Skeletal muscle satellite cell (primary cell): ENCODE data around the gene CENPT.
"Not testable (repeated sequence)": the region's sequence is repeated elsewhere in the genome, so short reads cannot be mapped to it uniquely, and the experiment has no call there.

Experiments used
- H3K27me3 ChIP-seq: 2 replicates; pipeline ENCODE4 v1.7.0; 2013; ENCODE audit warnings: low read length; ENCODE audit not compliant: control insufficient read depth, insufficient read depth
- H3K36me3 ChIP-seq: 2 replicates; pipeline ENCODE4 v1.7.0; 2013; ENCODE audit warnings: mild to moderate bottlenecking, control low read depth, low read length; ENCODE audit not compliant: insufficient read depth
- H3K4me1 ChIP-seq: 2 replicates; pipeline ENCODE4 v1.7.0; 2013; ENCODE audit warnings: low read length; ENCODE audit not compliant: control insufficient read depth, insufficient read depth
- H3K4me2 ChIP-seq: 2 replicates; pipeline ENCODE4 v1.7.0; 2013; ENCODE audit warnings: mild to moderate bottlenecking, low read length
- H3K4me3 ChIP-seq: 2 replicates; pipeline ENCODE4 v1.7.0; 2013; ENCODE audit warnings: low read length
- H3K9ac ChIP-seq: 2 replicates; pipeline ENCODE4 v1.7.0; 2013; ENCODE audit warnings: mild to moderate bottlenecking, low read depth, low read length, moderate library complexity
- H3K9me3 ChIP-seq: replicated peaks from 2 replicates; pipeline ENCODE4 v1.7.0; 2013; ENCODE audit warnings: mild to moderate bottlenecking, control low read depth, low read length

CENPT gene

DNA sequence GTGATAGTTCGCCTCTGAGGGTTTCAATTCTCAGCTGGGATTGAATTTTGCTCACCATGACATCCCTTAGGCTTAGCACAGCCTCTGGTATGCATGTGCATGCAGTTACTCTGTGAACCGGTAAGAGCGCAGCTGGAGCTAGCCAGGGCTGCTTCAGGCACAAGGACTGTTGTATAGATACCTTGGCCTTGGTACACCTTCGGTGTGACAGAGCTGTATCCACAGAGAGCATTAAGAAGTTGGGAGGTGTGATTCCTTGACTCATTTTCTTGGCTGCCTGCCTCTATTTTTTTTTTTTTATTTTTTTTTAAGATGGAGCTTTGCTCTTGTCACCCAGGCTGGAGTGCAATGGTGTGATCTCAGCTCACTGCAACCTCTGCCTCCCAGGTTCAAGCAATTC, 3.0 kb downstream of the CENPT start:
- Histone ChIP-seq H3K4me3 (peak overlapping the region; percentile 91), H3K4me1 (peaks cover 49% of the 10 kb centered on the region), H3K27me3 (no peaks in the 10 kb centered on the region), H3K36me3 (peaks cover 4% of the 10 kb centered on the region), H3K9ac (peak overlapping the region; percentile 91), H3K9me3 (no peaks in the 10 kb centered on the region), H3K4me2 (peak overlapping the region; percentile 93)

DNA sequence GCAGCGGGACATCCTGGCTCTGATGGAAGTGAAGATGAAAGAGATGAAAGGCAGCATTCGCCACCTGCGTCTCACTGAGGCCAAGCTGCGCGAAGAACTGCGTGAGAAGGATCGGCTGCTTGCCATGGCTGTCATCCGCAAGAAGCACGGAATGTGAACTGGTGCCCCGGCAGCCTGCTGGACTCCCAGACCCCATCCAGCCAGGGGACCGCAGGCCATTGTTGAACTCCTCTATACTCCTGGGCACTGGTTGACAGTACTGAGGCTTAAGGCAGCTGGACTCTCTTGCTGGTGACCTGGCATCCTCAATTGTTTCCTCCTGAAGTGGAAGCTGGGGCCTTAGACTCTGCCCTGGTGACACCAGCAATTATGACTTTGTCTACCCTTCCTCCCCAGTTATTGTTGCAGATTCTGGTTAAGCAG, 4.1 kb downstream of the CENPT start:
- Histone ChIP-seq H3K4me2 (peak overlapping the region; percentile 93), H3K36me3 (no peaks in the 10 kb centered on the region), H3K27me3 (no peaks in the 10 kb centered on the region), H3K9me3 (no peaks in the 10 kb centered on the region), H3K4me1 (peaks cover 49% of the 10 kb centered on the region), H3K9ac (peak overlapping the region; percentile 91), H3K4me3 (peak overlapping the region; percentile 91)

DNA sequence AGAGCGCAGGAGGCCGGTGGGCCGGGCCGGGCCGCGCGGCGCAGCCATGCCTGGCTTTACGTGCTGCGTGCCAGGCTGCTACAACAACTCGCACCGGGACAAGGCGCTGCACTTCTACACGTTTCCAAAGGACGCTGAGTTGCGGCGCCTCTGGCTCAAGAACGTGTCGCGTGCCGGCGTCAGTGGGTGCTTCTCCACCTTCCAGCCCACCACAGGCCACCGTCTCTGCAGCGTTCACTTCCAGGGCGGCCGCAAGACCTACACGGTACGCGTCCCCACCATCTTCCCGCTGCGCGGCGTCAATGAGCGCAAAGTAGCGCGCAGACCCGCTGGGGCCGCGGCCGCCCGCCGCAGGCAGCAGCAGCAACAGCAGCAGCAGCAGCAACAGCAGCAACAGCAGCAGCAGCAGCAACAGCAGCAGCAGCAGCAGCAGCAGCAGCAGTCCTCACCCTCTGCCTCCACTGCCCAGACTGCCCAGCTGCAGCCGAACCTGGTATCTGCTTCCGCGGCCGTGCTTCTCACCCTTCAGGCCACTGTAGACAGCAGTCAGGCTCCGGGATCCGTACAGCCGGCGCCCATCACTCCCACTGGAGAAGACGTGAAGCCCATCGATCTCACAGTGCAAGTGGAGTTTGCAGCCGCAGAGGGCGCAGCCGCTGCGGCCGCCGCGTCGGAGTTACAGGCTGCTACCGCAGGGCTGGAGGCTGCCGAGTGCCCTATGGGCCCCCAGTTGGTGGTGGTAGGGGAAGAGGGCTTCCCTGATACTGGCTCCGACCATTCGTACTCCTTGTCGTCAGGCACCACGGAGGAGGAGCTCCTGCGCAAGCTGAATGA, 4.8 kb downstream of the CENPT start:
- Histone ChIP-seq H3K36me3 (no peaks in the 10 kb centered on the region), H3K9ac (peak overlapping the region; percentile 91), H3K4me3 (peak overlapping the region; percentile 91), H3K27me3 (no peaks in the 10 kb centered on the region), H3K4me2 (peak overlapping the region; percentile 93), H3K4me1 (peaks cover 42% of the 10 kb centered on the region), H3K9me3 (no peaks in the 10 kb centered on the region)

DNA sequence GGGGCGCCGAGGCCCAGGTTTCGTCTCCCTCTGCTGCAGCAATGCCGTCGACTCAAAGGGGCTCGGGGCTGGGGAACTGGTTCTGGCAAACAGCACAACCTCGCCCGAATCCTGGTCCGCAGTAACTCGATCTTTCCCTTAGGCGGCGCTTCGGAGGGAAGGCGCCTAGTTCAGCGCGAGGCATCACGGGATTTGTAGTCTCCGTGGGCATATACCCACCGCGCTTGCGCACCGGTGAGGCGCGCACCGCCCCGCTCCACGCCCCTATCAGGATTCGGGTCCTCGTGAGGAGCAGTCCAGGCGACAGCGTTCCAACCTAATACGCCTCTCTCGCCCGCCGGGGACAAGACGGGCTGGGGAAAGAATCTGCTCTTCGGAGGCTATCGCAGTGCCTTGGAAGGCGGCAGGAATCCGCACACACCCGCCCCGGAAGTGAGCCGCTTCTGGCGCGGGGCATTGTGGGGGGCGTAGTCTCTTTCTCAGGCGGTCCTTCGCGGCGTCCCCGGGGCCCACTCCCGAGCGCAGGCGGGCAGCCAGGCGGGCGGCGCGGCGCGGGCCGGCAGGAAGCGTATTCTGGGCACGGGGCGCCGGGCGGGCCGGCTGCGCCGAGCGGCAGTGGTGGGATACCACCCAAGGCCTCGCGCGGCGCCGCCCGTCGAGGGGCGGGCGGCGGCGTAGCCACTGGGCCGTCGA, 5.5 kb downstream of the CENPT start, which contains the start of gene THAP11:
Gene THAP11, plus strand, starts transcription at position 505 of the 693 bp plus-strand sequence. CDS start 235 bp downstream, outside the sequence.
- peak within 1 kb of the TSS; percentile 93 for H3K4me2 ChIP-seq
- no peaks in the 10 kb centered on the region for H3K27me3 ChIP-seq
- H3K4me3 ChIP-seq, result peak within 1 kb of the TSS; percentile 91
- H3K4me1 ChIP-seq, result peaks cover 42% of the 10 kb centered on the region
- H3K9me3 ChIP-seq, result no peaks in the 10 kb centered on the region
- H3K9ac ChIP-seq, result peak within 1 kb of the TSS; percentile 91
- no peaks in the 10 kb centered on the region for H3K36me3 ChIP-seq

DNA sequence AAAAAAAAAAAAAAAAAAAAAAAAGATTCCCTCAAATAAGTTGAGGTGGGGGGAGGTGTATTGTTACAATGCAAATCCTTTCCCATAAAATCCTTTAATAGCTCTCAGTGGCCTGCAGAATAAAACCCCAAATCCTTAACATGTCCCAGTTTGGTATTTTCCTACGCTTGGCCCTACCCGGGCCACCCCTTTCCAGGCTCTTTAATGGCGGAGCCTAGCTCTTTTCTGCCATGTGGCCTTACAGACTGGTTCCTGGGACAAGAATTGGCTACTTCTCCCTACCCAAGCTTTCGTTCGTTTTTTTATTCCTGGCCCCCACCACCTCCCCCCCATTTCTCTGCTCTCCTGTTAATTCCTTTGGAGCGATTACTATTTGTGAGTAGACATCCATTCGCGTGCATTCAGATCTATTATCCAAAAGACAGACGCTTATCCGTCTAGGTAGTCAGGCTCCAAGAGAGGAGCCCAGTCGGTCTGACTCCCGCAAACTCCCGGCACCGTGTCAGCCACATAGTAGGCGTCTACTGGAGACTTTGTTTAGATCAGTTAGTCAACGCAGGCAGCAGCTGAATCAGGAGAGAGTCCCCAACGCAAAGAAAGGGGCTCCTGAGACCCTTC, 6.2 kb downstream of the CENPT start:
- Histone ChIP-seq H3K4me1 (peaks cover 42% of the 10 kb centered on the region), H3K4me2 (peak overlapping the region; percentile 93), H3K9ac (peak overlapping the region; percentile 91), H3K36me3 (no peaks in the 10 kb centered on the region), H3K4me3 (peak overlapping the region; percentile 91), H3K27me3 (no peaks in the 10 kb centered on the region), H3K9me3 (no peaks in the 10 kb centered on the region)

DNA sequence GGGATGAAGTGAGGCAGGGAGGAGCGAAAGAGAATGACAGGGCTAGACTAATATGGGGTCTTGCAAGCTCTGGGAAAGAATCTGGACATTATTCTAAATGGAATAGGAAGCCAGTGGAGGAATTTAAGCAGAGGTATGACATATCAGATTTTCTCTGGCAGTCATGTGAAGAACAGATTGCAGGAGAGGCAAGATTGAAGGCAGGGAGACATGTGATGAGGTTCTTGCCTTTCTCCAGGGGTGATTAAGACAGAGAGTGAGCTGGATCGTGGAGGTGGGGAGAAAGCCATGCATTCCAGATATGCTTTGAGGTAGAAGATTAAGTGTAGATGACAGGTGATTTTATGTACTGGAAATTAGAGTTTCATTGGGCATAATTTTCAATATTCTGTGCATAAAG, 9.7 kb downstream of the CENPT start:
- H3K27me3 ChIP-seq, result no peaks in the 10 kb centered on the region
- peaks cover 10% of the 10 kb centered on the region for H3K4me1 ChIP-seq
- no peaks in the 10 kb centered on the region for H3K36me3 ChIP-seq
- no peaks in the 10 kb centered on the region for H3K9me3 ChIP-seq
- no peak overlapping the region for H3K4me2 ChIP-seq
- no peak overlapping the region for H3K4me3 ChIP-seq
- no peak overlapping the region for H3K9ac ChIP-seq

DNA sequence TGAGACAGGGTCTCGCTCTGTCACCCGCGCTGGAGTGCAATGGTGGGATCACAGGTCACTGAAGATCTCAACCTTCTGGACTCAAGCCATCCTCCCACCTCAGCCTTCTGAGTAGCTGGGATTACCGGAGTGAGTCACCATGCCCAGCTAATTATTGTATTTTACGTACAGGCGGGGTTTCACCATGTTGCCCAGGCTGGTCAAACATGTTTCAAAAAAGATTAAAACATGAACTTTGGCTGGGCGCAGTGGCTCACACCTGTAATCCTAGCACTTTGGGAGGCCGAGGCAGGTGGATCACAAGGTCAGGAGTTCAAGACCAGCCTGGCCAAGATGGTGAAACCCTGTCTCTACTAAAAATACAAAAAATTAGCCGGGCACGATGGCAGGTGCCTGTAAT, 10.3 kb downstream of the CENPT start:
- not testable (repeated sequence) for H3K4me2 ChIP-seq, H3K9me3 ChIP-seq, H3K4me3 ChIP-seq, H3K9ac ChIP-seq, H3K36me3 ChIP-seq, H3K27me3 ChIP-seq
- H3K4me1 ChIP-seq, result peaks cover 12% of the 10 kb centered on the region

DNA sequence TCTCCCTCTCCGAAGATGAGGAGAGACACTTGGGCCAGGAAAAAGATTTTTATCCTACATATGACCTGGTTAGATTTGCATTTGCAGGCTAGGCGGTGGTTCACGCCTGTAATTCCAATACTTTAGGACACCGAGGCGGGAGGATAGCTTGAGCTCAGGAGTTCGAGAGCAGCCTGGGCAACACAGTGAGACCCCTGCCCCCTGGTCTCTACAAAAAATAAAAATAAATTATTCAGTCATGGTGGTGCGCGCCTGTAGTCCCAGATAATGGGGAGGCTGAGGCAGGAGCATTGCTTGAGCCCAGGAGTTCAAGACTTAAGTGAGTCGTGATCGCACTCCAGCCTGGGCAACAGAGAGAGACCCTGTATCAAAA, 13.3 kb downstream of the CENPT start:
- Histone ChIP-seq H3K4me2 (peak overlapping the region; percentile 84), H3K4me1 (peaks cover 7% of the 10 kb centered on the region), H3K9me3 (no peaks in the 10 kb centered on the region), H3K9ac (peak overlapping the region; percentile 94), H3K4me3 (peak overlapping the region; percentile 74), H3K27me3 (no peaks in the 10 kb centered on the region), H3K36me3 (peaks cover 29% of the 10 kb centered on the region)

DNA sequence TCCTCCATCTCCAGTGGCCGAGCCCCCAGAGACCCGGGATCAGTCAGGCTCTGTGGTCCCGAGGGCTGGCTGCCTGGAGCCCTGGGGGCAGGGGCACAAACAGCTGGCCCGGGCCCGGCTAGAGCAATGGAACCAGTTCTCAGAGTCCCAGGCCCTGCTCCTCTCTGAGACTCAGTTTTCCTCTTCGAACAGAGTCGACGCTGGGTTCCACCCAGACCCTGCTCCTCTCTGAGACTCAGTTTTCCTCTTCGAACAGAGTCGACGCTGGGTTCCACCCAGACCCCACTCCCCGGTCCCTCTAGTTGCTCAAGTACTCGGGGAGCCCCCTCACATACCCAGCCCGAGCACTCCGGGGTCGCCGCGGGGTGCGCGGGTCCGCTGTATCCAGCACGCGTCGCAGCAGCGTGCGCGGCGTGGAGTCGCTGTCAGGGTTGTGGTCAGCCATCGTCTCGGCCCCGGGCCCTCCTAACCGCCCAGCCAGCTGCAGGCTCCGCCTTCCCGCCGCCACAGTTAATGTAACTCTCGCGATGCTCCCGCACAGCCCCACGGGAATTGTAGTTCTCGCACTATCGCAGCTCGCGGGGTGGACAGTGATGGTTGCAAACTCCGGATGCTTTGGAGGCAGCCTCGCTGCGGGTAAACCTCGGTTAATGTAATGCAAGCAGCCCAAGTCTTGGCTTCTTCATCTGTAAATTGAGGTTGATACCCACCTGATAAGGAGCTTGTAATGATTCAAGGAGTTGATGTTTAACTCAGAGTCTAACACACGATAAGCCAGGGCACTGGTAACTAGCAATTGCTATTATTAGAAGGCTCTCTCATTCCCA, 13.9 kb downstream of the CENPT start:
- Histone ChIP-seq H3K9ac (peak overlapping the region; percentile 94), H3K9me3 (no peaks in the 10 kb centered on the region), H3K36me3 (peaks cover 34% of the 10 kb centered on the region), H3K4me3 (peak overlapping the region; percentile 74), H3K4me2 (peak overlapping the region; percentile 84), H3K27me3 (no peaks in the 10 kb centered on the region), H3K4me1 (peaks cover 7% of the 10 kb centered on the region)

DNA sequence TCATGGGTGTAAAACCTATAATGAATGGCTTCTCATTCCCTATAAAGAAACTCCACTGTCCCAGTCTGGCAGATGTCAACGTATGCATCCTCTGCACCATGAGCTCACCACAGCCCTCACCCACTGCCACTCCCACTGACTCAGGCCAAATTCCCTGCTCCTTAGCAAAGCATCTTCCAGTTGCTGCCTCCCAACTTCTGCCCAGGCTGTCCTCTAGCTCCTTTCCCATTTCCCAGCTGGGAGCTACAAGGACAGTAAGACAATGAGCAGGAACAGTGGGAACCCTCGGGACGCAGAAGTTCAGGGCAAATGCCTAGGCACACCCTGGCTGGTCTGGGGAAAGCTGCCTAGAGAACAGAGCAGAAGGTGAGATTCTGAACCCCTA, 14.5 kb downstream of the CENPT start:
- Histone ChIP-seq H3K36me3 (peaks cover 38% of the 10 kb centered on the region), H3K27me3 (no peaks in the 10 kb centered on the region), H3K9me3 (no peaks in the 10 kb centered on the region), H3K4me1 (peaks cover 7% of the 10 kb centered on the region), H3K4me2 (peak overlapping the region; percentile 84), H3K9ac (peak overlapping the region; percentile 94), H3K4me3 (peak overlapping the region; percentile 74)

DNA sequence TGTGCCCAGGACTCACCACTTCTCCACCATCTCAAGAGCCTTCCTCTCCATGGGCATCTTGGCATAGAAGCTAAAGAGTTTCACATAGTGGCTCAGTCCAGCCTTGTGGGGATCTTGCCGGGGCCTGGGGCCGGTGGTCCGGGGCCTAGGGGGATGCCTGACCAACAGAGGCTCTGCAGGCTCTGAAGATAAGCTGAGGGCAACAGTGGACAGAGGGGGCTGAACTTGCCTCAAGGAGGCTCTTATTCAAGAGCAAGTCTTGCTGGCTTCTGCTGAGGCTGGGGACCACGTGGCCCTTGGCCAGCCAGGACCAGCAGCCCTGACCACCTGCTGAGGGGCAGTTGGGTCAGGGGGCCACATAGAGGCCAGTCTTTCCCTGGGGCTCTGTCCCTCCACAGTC, 18.8 kb downstream of the CENPT start:
- no peaks in the 10 kb centered on the region for H3K27me3 ChIP-seq
- H3K4me2 ChIP-seq, result no peak overlapping the region
- H3K36me3 ChIP-seq, result peaks cover 52% of the 10 kb centered on the region
- H3K9me3 ChIP-seq, result no peaks in the 10 kb centered on the region
- H3K9ac ChIP-seq, result no peak overlapping the region
- H3K4me3 ChIP-seq, result no peak overlapping the region
- peaks cover 7% of the 10 kb centered on the region for H3K4me1 ChIP-seq
